D721Med (cell line): ENCODE measurements around the gene ZIC3.

Source experiments
- DNase-seq: peaks from one replicate; pipeline ENCODE4 v3.0.0; 2011; ENCODE audit warnings: low spot score; ENCODE audit not compliant: insufficient read length
- FAIRE-seq: peaks from 2 replicates; lab custom pipeline; 2011; peaks lifted over from hg19 to GRCh38; lab: Jason Lieb, UNC
- CTCF ChIP-seq: IDR thresholded peaks from 2 replicates; pipeline ENCODE4 v1.5.1; 2012; ENCODE audit warnings: mild to moderate bottlenecking, control low read depth; ENCODE audit not compliant: insufficient read depth; ENCODE audit errors: missing control alignments

The ZIC3 gene

GRCh38 chrX:137574784-137575293 is 8.9 kb downstream of the ZIC3 start:
- FAIRE-seq, result no peak
- DNase-seq, result no peak
- no peak for TF ChIP-seq CTCF

GRCh38 chrX:137575596-137576255 is 9.8 kb downstream of the ZIC3 start:
- no peak for DNase-seq
- TF ChIP-seq CTCF, result no peak
- no peak for FAIRE-seq

GRCh38 chrX:137587151-137587550 is 21.2 kb downstream of the ZIC3 start:
- DNase-seq, result no peak
- FAIRE-seq, result no peak
- TF ChIP-seq CTCF, result no peak

- FAIRE-seq (no peak), DNase-seq (no peak)
- no peak for TF ChIP-seq CTCF
Observed at GRCh38 chrX:137600769-137601168, 34.8 kb downstream of the ZIC3 start.
